Measurements from ENCODE around the gene GLI2. TPM values are rescaled to one million over a fixed set of nuclear protein-coding genes. Genes with fewer than 3 reads are reported as not detected.

Gene GLI2
- total RNA-seq, 1 experiment from 2014 or later = 1.4 TPM

DNA sequence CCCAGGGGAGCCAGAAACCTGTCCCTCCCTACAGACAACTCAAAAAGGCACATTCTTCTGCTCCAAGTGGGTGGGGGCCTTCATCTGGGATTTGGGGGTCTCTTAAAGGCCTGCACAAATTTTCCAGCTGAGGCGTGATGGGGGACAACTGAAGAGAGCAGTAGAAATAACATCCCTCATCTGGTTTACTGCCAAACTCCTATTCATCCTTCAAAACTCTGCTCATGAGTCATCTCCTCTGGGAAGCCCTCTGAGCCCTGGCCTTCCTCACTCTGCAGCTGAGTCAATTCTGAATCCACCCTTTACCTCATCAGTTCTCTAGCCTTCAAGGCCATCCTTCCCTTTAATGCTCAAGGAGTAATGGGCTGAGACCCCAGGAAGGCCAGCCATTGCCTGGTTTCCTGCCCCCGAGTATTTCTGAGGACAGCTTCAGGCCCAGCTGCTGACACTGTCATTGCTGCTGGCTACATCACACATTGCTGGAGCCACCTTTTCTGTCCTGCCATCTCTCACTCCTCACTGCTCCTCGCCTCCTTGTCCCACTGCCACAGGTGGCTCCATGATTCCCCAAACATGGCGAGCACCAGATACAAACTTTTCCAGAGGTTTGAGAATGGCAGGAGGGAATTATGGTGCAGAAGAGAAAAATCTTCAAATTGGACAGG is 32.2 kb upstream of the GLI2 start:
- Mint-ChIP-seq H3K36me3 (ENCODE audit: insufficient read depth, unreplicated experiment) (peaks cover 7% of the 10 kb centered on the region), H3K27ac (ENCODE audit: unreplicated experiment) (no peak overlapping the region), H3K4me3 (ENCODE audit: low read depth, unreplicated experiment) (no peak overlapping the region), H3K9me3 (ENCODE audit: low read depth, unreplicated experiment) (no peaks in the 10 kb centered on the region), H3K27me3 (ENCODE audit: unreplicated experiment) (peaks cover 51% of the 10 kb centered on the region), H3K4me1 (ENCODE audit: low read depth, unreplicated experiment) (peaks cover 14% of the 10 kb centered on the region)
- peak; percentile 28 for DNase-seq
- TF ChIP-seq, protein P1, sequence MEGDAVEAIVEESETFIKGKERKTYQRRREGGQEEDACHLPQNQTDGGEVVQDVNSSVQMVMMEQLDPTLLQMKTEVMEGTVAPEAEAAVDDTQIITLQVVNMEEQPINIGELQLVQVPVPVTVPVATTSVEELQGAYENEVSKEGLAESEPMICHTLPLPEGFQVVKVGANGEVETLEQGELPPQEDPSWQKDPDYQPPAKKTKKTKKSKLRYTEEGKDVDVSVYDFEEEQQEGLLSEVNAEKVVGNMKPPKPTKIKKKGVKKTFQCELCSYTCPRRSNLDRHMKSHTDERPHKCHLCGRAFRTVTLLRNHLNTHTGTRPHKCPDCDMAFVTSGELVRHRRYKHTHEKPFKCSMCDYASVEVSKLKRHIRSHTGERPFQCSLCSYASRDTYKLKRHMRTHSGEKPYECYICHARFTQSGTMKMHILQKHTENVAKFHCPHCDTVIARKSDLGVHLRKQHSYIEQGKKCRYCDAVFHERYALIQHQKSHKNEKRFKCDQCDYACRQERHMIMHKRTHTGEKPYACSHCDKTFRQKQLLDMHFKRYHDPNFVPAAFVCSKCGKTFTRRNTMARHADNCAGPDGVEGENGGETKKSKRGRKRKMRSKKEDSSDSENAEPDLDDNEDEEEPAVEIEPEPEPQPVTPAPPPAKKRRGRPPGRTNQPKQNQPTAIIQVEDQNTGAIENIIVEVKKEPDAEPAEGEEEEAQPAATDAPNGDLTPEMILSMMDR (IDR thresholded peaks at IDR 0.05; ENCODE audit: unreplicated experiment) = no peak
- intact Hi-C loops (cut with micrococcal nuclease; ENCODE audit: unreplicated experiment) = no loop called here
- BruUV-seq (replicated peaks) = no TSS peak
- CTCF ChIA-PET = interaction anchor here (0.5 kb wide), 1 partner anchor 113 kb away, joined by 3 read pairs; no protein-coding TSS in a partner anchor

DNA sequence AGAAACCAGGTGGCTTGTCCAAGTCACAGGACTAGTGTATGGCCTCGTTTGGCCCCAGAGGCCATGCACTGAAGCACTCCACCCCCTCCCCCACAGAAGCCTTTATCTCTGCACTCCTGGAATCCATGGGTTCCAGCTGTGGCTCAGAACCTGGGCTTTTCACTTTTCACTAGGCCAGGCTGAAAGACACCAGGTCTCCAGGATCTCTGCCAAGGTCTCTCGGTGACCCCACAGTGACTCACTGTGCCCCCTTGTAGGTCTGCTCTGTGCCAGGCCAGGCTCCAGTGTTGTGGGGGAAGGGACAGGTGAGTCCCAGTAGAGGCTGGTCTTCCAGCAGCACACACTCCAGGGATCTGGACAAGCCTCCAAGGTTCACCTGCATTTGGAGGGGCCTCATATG is 31.0 kb upstream of the GLI2 start:
- H3K36me3 Mint-ChIP-seq (ENCODE audit: insufficient read depth, unreplicated experiment) = peaks cover 7% of the 10 kb centered on the region
- no peak overlapping the region for H3K27ac Mint-ChIP-seq (ENCODE audit: unreplicated experiment)
- BruUV-seq (replicated peaks) = no TSS peak
- TF ChIP-seq, protein P1 (IDR thresholded peaks at IDR 0.05; ENCODE audit: unreplicated experiment) = no peak
- CTCF ChIA-PET = no interaction called here
- no peaks in the 10 kb centered on the region for H3K9me3 Mint-ChIP-seq (ENCODE audit: low read depth, unreplicated experiment)
- intact Hi-C loops (cut with micrococcal nuclease; ENCODE audit: unreplicated experiment) = no loop called here
- H3K4me1 Mint-ChIP-seq (ENCODE audit: low read depth, unreplicated experiment) = peaks cover 14% of the 10 kb centered on the region
- DNase-seq = no peak
- no peak overlapping the region for H3K4me3 Mint-ChIP-seq (ENCODE audit: low read depth, unreplicated experiment)
- peaks cover 47% of the 10 kb centered on the region for H3K27me3 Mint-ChIP-seq (ENCODE audit: unreplicated experiment)

DNA sequence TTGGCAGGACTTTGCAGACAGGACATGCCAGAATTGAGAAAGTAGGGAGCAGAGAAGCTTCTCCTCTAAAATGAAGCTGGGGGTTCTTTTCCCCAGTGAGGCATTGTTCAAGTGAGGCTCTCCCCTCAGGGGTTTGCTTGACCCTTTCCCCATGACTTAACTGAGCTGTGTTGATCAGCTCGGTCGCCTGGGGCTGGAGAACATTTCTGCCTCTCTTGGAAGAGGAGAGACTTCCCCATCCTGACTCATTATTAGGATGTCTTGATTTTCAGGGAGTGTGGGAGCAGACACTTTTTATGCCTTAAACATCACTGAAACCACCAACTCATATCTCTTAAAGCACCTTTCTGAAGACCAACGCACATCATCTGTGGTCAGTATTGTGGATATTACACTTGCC is 27.9 kb upstream of the GLI2 start:
- CTCF ChIA-PET = no interaction called here
- intact Hi-C loops (cut with micrococcal nuclease; ENCODE audit: unreplicated experiment) = no loop called here
- BruUV-seq (replicated peaks) = no TSS peak
- Mint-ChIP-seq H3K4me1 (ENCODE audit: low read depth, unreplicated experiment) (peaks cover 14% of the 10 kb centered on the region), H3K36me3 (ENCODE audit: insufficient read depth, unreplicated experiment) (peaks cover 7% of the 10 kb centered on the region), H3K27ac (ENCODE audit: unreplicated experiment) (no peak overlapping the region), H3K9me3 (ENCODE audit: low read depth, unreplicated experiment) (no peaks in the 10 kb centered on the region), H3K4me3 (ENCODE audit: low read depth, unreplicated experiment) (no peak overlapping the region), H3K27me3 (ENCODE audit: unreplicated experiment) (peaks cover 69% of the 10 kb centered on the region)
- no peak for DNase-seq
- TF ChIP-seq, protein P1 (IDR thresholded peaks at IDR 0.05; ENCODE audit: unreplicated experiment) = no peak

DNA sequence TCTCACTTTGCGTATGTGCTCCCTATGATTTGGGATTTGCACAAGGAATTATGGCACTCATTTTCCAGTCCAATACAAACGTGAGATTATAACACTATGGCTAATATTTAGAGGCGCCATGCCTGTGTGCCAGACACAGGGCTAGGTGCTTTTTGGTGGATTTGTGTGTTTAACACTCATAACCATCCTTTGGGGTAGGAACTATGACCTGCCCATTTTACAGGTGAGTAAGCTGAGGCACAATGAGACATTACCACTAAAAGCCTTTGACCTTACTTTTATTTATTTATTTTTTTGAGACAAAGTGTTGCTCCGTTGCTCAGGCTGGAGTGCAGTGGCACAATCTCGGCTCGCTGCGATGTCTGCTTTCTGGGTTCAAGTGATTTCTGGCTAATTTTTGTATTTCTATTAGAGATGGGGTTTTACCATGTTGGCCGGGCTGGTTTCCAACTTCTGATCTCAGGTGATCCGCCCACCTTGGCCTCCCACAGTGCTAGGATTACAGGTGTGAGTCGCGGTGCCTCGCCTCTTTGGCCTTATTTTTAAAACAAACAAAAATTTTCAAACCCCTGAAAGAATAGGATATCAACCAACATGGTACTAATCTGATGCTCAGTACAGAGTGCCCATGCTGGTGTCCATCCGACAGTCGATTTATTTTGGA is 26.6 kb upstream of the GLI2 start:
- Mint-ChIP-seq H3K4me1 (ENCODE audit: low read depth, unreplicated experiment) (peaks cover 4% of the 10 kb centered on the region), H3K4me3 (ENCODE audit: low read depth, unreplicated experiment) (no peak overlapping the region), H3K36me3 (ENCODE audit: insufficient read depth, unreplicated experiment) (peaks cover 2% of the 10 kb centered on the region), H3K27me3 (ENCODE audit: unreplicated experiment) (peaks cover 81% of the 10 kb centered on the region), H3K9me3 (ENCODE audit: low read depth, unreplicated experiment) (no peaks in the 10 kb centered on the region), H3K27ac (ENCODE audit: unreplicated experiment) (no peak overlapping the region)
- CTCF ChIA-PET = no interaction called here
- no peak for DNase-seq
- TF ChIP-seq, protein P1 (IDR thresholded peaks at IDR 0.05; ENCODE audit: unreplicated experiment) = no peak
- intact Hi-C loops (cut with micrococcal nuclease; ENCODE audit: unreplicated experiment) = no loop called here
- no TSS peak for BruUV-seq (replicated peaks)

Measured in Calu3 (cell line).